Mesothelial cell of epicardium (in vitro differentiated cells): ENCODE data around the gene DNAJC24. TPM values are rescaled to one million over a fixed set of nuclear protein-coding genes. Genes with fewer than 3 reads are reported as not detected.

Source experiments
- DNase-seq, 2 experiments: peaks; one replicate each; pipeline ENCODE4 v3.0.0; 2021; ENCODE audit warnings: low spot score in 2 of 2; ENCODE audit not compliant: unreplicated experiment in 2 of 2
- H3K27ac Mint-ChIP-seq: 2 replicates; pipeline ENCODE4 v1.8.0; 2021; ENCODE audit warnings: mixed read lengths
- H3K27me3 Mint-ChIP-seq: 2 replicates; pipeline ENCODE4 v1.8.0; 2021; ENCODE audit warnings: low read depth, mixed read lengths
- H3K36me3 Mint-ChIP-seq: 2 replicates; pipeline ENCODE4 v1.8.0; 2021; ENCODE audit warnings: mixed read lengths
- H3K4me1 Mint-ChIP-seq: 2 replicates; pipeline ENCODE4 v1.8.0; 2021; ENCODE audit warnings: mixed read lengths
- H3K4me3 Mint-ChIP-seq: 2 replicates; pipeline ENCODE4 v1.8.0; 2021; ENCODE audit warnings: mild to moderate bottlenecking, moderate library complexity, mixed read lengths
- H3K9me3 Mint-ChIP-seq: 2 replicates; pipeline ENCODE4 v1.8.0; 2021; ENCODE audit warnings: mixed read lengths
- CTCF ChIP-seq: fragments of 200-600 bp; sonication (generic); IDR thresholded peaks from one replicate; pipeline ENCODE4 v1.5.0; 2021; ENCODE audit warnings: antibody characterized with exemption; ENCODE audit not compliant: unreplicated experiment
- total RNA-seq: library from RNA; stranded (reverse); gene quantifications from 3 replicates; pipeline ENCODE4 v1.2.1, GENCODE V29; 2021

The DNAJC24 gene
- total RNA-seq, 1 donor from 2014 or later = 24.4 TPM

GRCh38 chr11:31397239-31397834, 27.7 kb downstream of the DNAJC24 start:
- no peak overlapping the region for H3K4me3 Mint-ChIP-seq
- no peak for DNase-seq
- peak; percentile 59 for TF ChIP-seq CTCF
- H3K9me3 Mint-ChIP-seq = peaks cover 20% of the 10 kb centered on the region
- H3K36me3 Mint-ChIP-seq = peaks cover 20% of the 10 kb centered on the region
- H3K27me3 Mint-ChIP-seq = no peaks in the 10 kb centered on the region
- no peak overlapping the region for H3K27ac Mint-ChIP-seq
- H3K4me1 Mint-ChIP-seq = no peaks in the 10 kb centered on the region

- no peaks in the 10 kb centered on the region for H3K27me3 Mint-ChIP-seq
- H3K27ac Mint-ChIP-seq = no peak overlapping the region
- no peak overlapping the region for H3K4me3 Mint-ChIP-seq
- TF ChIP-seq CTCF = no peak
- no peaks in the 10 kb centered on the region for H3K4me1 Mint-ChIP-seq
- peaks cover 11% of the 10 kb centered on the region for H3K9me3 Mint-ChIP-seq
- DNase-seq = no peak
- peaks cover 16% of the 10 kb centered on the region for H3K36me3 Mint-ChIP-seq
Measured at GRCh38 chr11:31404614-31405013, 35.0 kb downstream of the DNAJC24 start.

DNA sequence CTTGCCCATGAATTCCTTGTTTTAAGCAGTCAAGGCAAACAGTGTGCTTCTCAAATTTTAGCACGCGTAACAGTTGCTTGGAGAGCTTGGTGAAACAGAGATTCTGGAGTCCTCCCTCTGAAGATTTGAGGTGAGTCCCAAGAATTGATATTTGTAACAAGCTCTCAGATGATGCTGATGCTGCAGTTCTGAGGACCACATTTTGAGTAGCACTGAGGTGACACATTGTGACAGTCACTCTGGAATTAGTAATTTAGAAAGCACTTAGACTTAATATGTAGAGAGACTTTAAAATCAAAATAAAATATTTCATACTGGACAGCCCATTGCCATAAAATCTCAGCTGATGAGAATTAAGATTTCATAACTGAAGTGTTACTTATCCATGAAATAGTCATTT, 38.5 kb downstream of the DNAJC24 start:
- no peak overlapping the region for H3K27ac Mint-ChIP-seq
- no peaks in the 10 kb centered on the region for H3K4me1 Mint-ChIP-seq
- H3K27me3 Mint-ChIP-seq = no peaks in the 10 kb centered on the region
- DNase-seq = no peak
- no peak overlapping the region for H3K4me3 Mint-ChIP-seq
- H3K9me3 Mint-ChIP-seq = peaks cover 9% of the 10 kb centered on the region
- TF ChIP-seq CTCF = no peak
- peaks cover 9% of the 10 kb centered on the region for H3K36me3 Mint-ChIP-seq

GRCh38 chr11:31412946-31413345, 43.3 kb downstream of the DNAJC24 start:
- H3K27ac Mint-ChIP-seq = no peak overlapping the region
- H3K36me3 Mint-ChIP-seq = peaks cover 12% of the 10 kb centered on the region
- no peak overlapping the region for H3K4me3 Mint-ChIP-seq
- no peak for TF ChIP-seq CTCF
- peaks cover 9% of the 10 kb centered on the region for H3K9me3 Mint-ChIP-seq
- no peaks in the 10 kb centered on the region for H3K4me1 Mint-ChIP-seq
- DNase-seq = no peak
- H3K27me3 Mint-ChIP-seq = no peaks in the 10 kb centered on the region

GRCh38 chr11:31414338-31414737, 44.7 kb downstream of the DNAJC24 start:
- Mint-ChIP-seq H3K4me3 (no peak overlapping the region), H3K27ac (no peak overlapping the region)
- no peak for TF ChIP-seq CTCF

DNA sequence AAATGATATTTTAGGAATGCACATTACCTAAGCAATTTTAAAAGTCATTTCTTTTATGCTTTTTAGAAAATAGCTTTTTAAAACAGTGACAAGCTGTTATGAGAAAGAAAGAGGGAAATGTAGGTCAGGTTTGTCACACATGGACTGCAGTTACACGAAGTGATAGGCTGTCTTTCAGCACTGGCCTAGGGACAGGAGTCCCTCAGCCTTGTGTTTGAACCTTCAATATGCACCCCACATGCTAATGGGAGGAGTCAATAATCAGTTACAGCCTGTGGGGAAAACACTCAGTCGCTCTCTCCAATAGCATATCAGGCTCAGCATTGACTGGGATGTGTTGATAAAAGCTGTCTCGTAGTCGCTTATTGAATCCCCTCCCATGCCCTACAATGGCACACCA, 45.8 kb downstream of the DNAJC24 start:
- Mint-ChIP-seq H3K27me3 (no peaks in the 10 kb centered on the region), H3K27ac (no peak overlapping the region), H3K9me3 (peaks cover 9% of the 10 kb centered on the region), H3K36me3 (peaks cover 12% of the 10 kb centered on the region), H3K4me1 (peaks cover 6% of the 10 kb centered on the region), H3K4me3 (no peak overlapping the region)
- TF ChIP-seq CTCF = no peak
- DNase-seq = no peak

More at GRCh38 chr11:31414338-31414737, 44.7 kb downstream of the DNAJC24 start:
- no peaks in the 10 kb centered on the region for H3K4me1 Mint-ChIP-seq
- DNase-seq = no peak
- peaks cover 9% of the 10 kb centered on the region for H3K9me3 Mint-ChIP-seq
- H3K27me3 Mint-ChIP-seq = no peaks in the 10 kb centered on the region
- H3K36me3 Mint-ChIP-seq = peaks cover 12% of the 10 kb centered on the region
